ENCODE measurements around the gene SPON1. TPM values are rescaled to one million over a fixed set of nuclear protein-coding genes. Genes with fewer than 3 reads are reported as not detected.

SPON1 gene
- total and polyA plus RNA-seq, 4 donors = 0.72 to 4.9 (median 1.2) TPM

DNA sequence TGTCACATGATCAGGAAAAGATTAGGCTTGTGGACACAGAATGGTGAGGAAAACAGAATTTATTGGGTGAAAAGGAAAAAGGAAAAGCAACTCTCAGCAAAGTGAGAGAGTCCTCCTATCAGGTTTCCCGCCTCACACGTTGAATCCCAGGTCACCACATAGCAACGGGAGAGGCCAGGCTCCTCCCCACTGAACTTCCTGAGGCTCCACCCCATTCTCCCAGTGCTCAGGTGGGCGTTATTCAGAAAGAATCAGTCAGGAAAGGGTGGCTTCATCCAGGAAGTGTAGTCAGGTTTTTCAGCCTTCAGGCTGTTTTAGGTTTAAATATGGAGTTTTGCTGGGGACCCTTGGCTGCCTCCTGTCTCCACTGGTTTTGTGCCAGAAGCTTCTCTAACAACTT lies 66.9 kb downstream of the SPON1 start:
- Histone ChIP-seq H3K9me3 (ENCODE audit: control insufficient read depth in 4 of 4, low read length in 3 of 4) (no peaks in the 10 kb centered on the region), H3K9ac (ENCODE audit: low read depth in 1 of 2, low read length in 2 of 2) (no peak overlapping the region), H3K4me3 (ENCODE audit: low read depth in 1 of 3, low read length in 3 of 3) (no peak overlapping the region), H3K27me3 (ENCODE audit: control insufficient read depth in 4 of 4, insufficient read depth in 4 of 4, low read length in 3 of 4) (peaks cover 0 to 13% (median 0%) of the 10 kb centered on the region in 4 donors), H3K36me3 (ENCODE audit: control insufficient read depth in 4 of 4, insufficient read depth in 3 of 4, low read depth in 1 of 4, low read length in 3 of 4) (no peaks in the 10 kb centered on the region), H3K27ac (ENCODE audit: low read depth in 1 of 2, low read length in 2 of 2) (no peak overlapping the region), H3K4me1 (ENCODE audit: control insufficient read depth in 4 of 4, insufficient read depth in 4 of 4, low read length in 3 of 4) (peaks cover 2 to 7% (median 4%) of the 10 kb centered on the region in 4 donors)
- no peak for DNase-seq (ENCODE audit: low spot score)
- TF ChIP-seq, protein P1, sequence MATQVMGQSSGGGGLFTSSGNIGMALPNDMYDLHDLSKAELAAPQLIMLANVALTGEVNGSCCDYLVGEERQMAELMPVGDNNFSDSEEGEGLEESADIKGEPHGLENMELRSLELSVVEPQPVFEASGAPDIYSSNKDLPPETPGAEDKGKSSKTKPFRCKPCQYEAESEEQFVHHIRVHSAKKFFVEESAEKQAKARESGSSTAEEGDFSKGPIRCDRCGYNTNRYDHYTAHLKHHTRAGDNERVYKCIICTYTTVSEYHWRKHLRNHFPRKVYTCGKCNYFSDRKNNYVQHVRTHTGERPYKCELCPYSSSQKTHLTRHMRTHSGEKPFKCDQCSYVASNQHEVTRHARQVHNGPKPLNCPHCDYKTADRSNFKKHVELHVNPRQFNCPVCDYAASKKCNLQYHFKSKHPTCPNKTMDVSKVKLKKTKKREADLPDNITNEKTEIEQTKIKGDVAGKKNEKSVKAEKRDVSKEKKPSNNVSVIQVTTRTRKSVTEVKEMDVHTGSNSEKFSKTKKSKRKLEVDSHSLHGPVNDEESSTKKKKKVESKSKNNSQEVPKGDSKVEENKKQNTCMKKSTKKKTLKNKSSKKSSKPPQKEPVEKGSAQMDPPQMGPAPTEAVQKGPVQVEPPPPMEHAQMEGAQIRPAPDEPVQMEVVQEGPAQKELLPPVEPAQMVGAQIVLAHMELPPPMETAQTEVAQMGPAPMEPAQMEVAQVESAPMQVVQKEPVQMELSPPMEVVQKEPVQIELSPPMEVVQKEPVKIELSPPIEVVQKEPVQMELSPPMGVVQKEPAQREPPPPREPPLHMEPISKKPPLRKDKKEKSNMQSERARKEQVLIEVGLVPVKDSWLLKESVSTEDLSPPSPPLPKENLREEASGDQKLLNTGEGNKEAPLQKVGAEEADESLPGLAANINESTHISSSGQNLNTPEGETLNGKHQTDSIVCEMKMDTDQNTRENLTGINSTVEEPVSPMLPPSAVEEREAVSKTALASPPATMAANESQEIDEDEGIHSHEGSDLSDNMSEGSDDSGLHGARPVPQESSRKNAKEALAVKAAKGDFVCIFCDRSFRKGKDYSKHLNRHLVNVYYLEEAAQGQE (IDR thresholded peaks at IDR 0.05) = no peak
- TF ChIP-seq NR2F2 (IDR thresholded peaks at IDR 0.05) = no peak
- TF ChIP-seq SP1 (IDR thresholded peaks at IDR 0.05) = no peak
- no peak for TF ChIP-seq FOXA2 (IDR thresholded peaks at IDR 0.05)
- TF ChIP-seq GABPA (IDR thresholded peaks at IDR 0.05 in 1 of 2, conservative IDR thresholded peaks at IDR 0.05 in 1 of 2) = no peak
- no peak for TF ChIP-seq TAF1 (conservative IDR thresholded peaks at IDR 0.05)
- TF ChIP-seq, protein P2, sequence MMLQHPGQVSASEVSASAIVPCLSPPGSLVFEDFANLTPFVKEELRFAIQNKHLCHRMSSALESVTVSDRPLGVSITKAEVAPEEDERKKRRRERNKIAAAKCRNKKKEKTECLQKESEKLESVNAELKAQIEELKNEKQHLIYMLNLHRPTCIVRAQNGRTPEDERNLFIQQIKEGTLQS (IDR thresholded peaks at IDR 0.05) = no peak
- no peak for TF ChIP-seq RXRA (IDR thresholded peaks at IDR 0.05)
- TF ChIP-seq, protein P3, sequence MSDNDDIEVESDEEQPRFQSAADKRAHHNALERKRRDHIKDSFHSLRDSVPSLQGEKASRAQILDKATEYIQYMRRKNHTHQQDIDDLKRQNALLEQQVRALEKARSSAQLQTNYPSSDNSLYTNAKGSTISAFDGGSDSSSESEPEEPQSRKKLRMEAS (IDR thresholded peaks at IDR 0.05) = no peak
- TF ChIP-seq, protein P4, sequence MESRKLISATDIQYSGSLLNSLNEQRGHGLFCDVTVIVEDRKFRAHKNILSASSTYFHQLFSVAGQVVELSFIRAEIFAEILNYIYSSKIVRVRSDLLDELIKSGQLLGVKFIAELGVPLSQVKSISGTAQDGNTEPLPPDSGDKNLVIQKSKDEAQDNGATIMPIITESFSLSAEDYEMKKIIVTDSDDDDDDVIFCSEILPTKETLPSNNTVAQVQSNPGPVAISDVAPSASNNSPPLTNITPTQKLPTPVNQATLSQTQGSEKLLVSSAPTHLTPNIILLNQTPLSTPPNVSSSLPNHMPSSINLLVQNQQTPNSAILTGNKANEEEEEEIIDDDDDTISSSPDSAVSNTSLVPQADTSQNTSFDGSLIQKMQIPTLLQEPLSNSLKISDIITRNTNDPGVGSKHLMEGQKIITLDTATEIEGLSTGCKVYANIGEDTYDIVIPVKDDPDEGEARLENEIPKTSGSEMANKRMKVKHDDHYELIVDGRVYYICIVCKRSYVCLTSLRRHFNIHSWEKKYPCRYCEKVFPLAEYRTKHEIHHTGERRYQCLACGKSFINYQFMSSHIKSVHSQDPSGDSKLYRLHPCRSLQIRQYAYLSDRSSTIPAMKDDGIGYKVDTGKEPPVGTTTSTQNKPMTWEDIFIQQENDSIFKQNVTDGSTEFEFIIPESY (IDR thresholded peaks at IDR 0.05) = no peak
- TF ChIP-seq YY1 (IDR thresholded peaks at IDR 0.05) = no peak
- TF ChIP-seq EGR1 (IDR thresholded peaks at IDR 0.05; ENCODE audit: low read depth in 2 of 2) = no peak
- no peak for TF ChIP-seq FOXA1 (IDR thresholded peaks at IDR 0.05)
- TF ChIP-seq HNF4G (IDR thresholded peaks at IDR 0.05) = no peak
- TF ChIP-seq, protein P5, sequence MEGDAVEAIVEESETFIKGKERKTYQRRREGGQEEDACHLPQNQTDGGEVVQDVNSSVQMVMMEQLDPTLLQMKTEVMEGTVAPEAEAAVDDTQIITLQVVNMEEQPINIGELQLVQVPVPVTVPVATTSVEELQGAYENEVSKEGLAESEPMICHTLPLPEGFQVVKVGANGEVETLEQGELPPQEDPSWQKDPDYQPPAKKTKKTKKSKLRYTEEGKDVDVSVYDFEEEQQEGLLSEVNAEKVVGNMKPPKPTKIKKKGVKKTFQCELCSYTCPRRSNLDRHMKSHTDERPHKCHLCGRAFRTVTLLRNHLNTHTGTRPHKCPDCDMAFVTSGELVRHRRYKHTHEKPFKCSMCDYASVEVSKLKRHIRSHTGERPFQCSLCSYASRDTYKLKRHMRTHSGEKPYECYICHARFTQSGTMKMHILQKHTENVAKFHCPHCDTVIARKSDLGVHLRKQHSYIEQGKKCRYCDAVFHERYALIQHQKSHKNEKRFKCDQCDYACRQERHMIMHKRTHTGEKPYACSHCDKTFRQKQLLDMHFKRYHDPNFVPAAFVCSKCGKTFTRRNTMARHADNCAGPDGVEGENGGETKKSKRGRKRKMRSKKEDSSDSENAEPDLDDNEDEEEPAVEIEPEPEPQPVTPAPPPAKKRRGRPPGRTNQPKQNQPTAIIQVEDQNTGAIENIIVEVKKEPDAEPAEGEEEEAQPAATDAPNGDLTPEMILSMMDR (IDR thresholded peaks at IDR 0.05; ENCODE audit: low read depth, low read length, missing input control) = no peak
- no peak for TF ChIP-seq HNF4A (conservative IDR thresholded peaks at IDR 0.05)
- TF ChIP-seq RAD21 (IDR thresholded peaks at IDR 0.05) = no peak
- 56% methylated on average over 4 of the region's 4 CpGs for WGBS
